Esophagus (tissue), 2 donors: Measurements from ENCODE around the gene SPC24. TPM values are rescaled to one million over a fixed set of nuclear protein-coding genes. Genes with fewer than 3 reads are reported as not detected.
"Not testable (repeated sequence)": the region's sequence is repeated elsewhere in the genome, so short reads cannot be mapped to it uniquely, and the experiment has no call there.

Source experiments
- H3K27ac ChIP-seq, 2 donors: one replicate each; pipeline ENCODE4 v1.5.1; 2013; ENCODE audit warnings: low read depth in 2 of 2, mild to moderate bottlenecking in 2 of 2, inconsistent platforms in 1 of 2, low read length in 1 of 2, moderate library complexity in 1 of 2
- H3K27me3 ChIP-seq, 2 donors: one replicate each; pipeline ENCODE4 v1.6.1; 2013; ENCODE audit warnings: low read length in 2 of 2, control low read depth in 1 of 2, mild to moderate bottlenecking in 1 of 2; ENCODE audit not compliant: insufficient read depth in 2 of 2, control insufficient read depth in 1 of 2
- H3K36me3 ChIP-seq, 2 donors: one replicate each; pipeline ENCODE4 v1.6.1; 2013; ENCODE audit warnings: low read length in 1 of 2; ENCODE audit not compliant: control insufficient read depth in 2 of 2, insufficient read depth in 2 of 2
- H3K4me1 ChIP-seq, 2 donors: one replicate each; pipeline ENCODE4 v1.6.1; 2013; ENCODE audit warnings: low read length in 1 of 2; ENCODE audit not compliant: control insufficient read depth in 2 of 2, insufficient read depth in 2 of 2
- H3K4me3 ChIP-seq, 2 donors: one replicate each; pipeline ENCODE4 v1.5.1; 2013; ENCODE audit warnings: low read length in 2 of 2, mild to moderate bottlenecking in 2 of 2, low read depth in 1 of 2, moderate library complexity in 1 of 2
- H3K9me3 ChIP-seq, 2 donors: one replicate each; pipeline ENCODE4 v1.6.1; 2013; ENCODE audit warnings: mild to moderate bottlenecking in 2 of 2, low read depth in 1 of 2, low read length in 1 of 2, moderate library complexity in 1 of 2; ENCODE audit not compliant: control insufficient read depth in 2 of 2, insufficient read depth in 1 of 2
- WGBS, 2 donors: extraction: QIAGEN DNeasy Blood & Tissue Kit; methylation state at CpG; one replicate each; pipeline ENCODE4 v1.1.7; 2013; 5-methylcytosine and 5-hydroxymethylcytosine counted together
- polyA plus RNA-seq, 2 donors: library from polyadenylated mRNA; stranded (reverse); fragments of 200-250 nt; gene quantifications; one replicate each; pipeline ENCODE4 v1.2.3, GENCODE V29; 2013
- donor health status: healthy with polysubstance abuse.
- donor health status: Bipolar disorder and iron deficiency.

Gene SPC24
- polyA plus RNA-seq, 2 donors = 3.7 to 11.4 TPM

GRCh38 chr19:11102944-11103343, 52.6 kb downstream of the SPC24 start:
- no peaks in the 10 kb centered on the region for H3K9me3 ChIP-seq
- H3K27ac ChIP-seq = peak overlapping the region in 1 of 2 donors; percentile 33

GRCh38 chr19:11101057-11101456, 54.5 kb downstream of the SPC24 start:
- peaks cover 7 to 28% of the 10 kb centered on the region in 2 donors for H3K36me3 ChIP-seq

More at GRCh38 chr19:11102944-11103343, 52.6 kb downstream of the SPC24 start:
- WGBS, 2 donors = 74 to 80% methylated on average over 16 of the region's 16 CpGs
- H3K27me3 ChIP-seq = no peaks in the 10 kb centered on the region
- no peak overlapping the region for H3K4me3 ChIP-seq
- no peaks in the 10 kb centered on the region for H3K4me1 ChIP-seq
- H3K36me3 ChIP-seq = peaks cover 11 to 36% of the 10 kb centered on the region in 2 donors

GRCh38 chr19:11100049-11100448, 55.5 kb downstream of the SPC24 start:
- H3K36me3 ChIP-seq = peaks cover 7 to 24% of the 10 kb centered on the region in 2 donors
- no peak overlapping the region for H3K4me3 ChIP-seq
- 74 to 78% methylated on average over 12 of the region's 12 CpGs for WGBS, 2 donors
- no peaks in the 10 kb centered on the region for H3K27me3 ChIP-seq
- peak overlapping the region in 1 of 2 donors; percentile 16 for H3K27ac ChIP-seq
- H3K9me3 ChIP-seq = no peaks in the 10 kb centered on the region
- peaks cover 0 to 2% of the 10 kb centered on the region in 2 donors for H3K4me1 ChIP-seq

More at GRCh38 chr19:11101057-11101456, 54.5 kb downstream of the SPC24 start:
- H3K27me3 ChIP-seq = no peaks in the 10 kb centered on the region
- peaks cover 0 to 2% of the 10 kb centered on the region in 2 donors for H3K4me1 ChIP-seq
- WGBS, 2 donors = 90 to 92% methylated on average over 5 of the region's 5 CpGs
- H3K27ac ChIP-seq = no peak overlapping the region
- no peaks in the 10 kb centered on the region for H3K9me3 ChIP-seq
- no peak overlapping the region for H3K4me3 ChIP-seq

- Histone ChIP-seq H3K36me3 (peaks cover 7 to 19% of the 10 kb centered on the region in 2 donors), H3K4me3 (no peak overlapping the region), H3K9me3 (no peaks in the 10 kb centered on the region), H3K27me3 (no peaks in the 10 kb centered on the region), H3K27ac (no peak overlapping the region), H3K4me1 (peaks cover 0 to 2% of the 10 kb centered on the region in 2 donors)
- 82 to 84% methylated on average over 3 of the region's 3 CpGs for WGBS, 2 donors
These were observed 56.7 kb downstream of the SPC24 start for GRCh38 chr19:11098861-11099260.

- Histone ChIP-seq H3K9me3 (no peaks in the 10 kb centered on the region), H3K4me3 (no peak overlapping the region), H3K27me3 (no peaks in the 10 kb centered on the region), H3K36me3 (peaks cover 7 to 21% of the 10 kb centered on the region in 2 donors), H3K27ac (peak overlapping the region in 1 of 2 donors; percentile 3), H3K4me1 (peaks cover 0 to 5% of the 10 kb centered on the region in 2 donors)
- 90 to 94% methylated on average over 2 of the region's 2 CpGs for WGBS, 2 donors
These were observed 57.3 kb downstream of the SPC24 start for GRCh38 chr19:11098327-11098726.

- WGBS, 2 donors = 90 to 92% methylated on average over 6 of the region's 6 CpGs
- H3K4me3 ChIP-seq, H3K27me3 ChIP-seq, H3K4me1 ChIP-seq, H3K9me3 ChIP-seq: not testable (repeated sequence)
- Histone ChIP-seq H3K36me3 (peaks cover under 1 to 13% of the 10 kb centered on the region in 2 donors), H3K27ac (peak overlapping the region in 1 of 2 donors; percentile 47)
These were observed 58.2 kb downstream of the SPC24 start for GRCh38 chr19:11097367-11097766.

- Histone ChIP-seq H3K27me3 (no peaks in the 10 kb centered on the region), H3K36me3 (peaks cover 0 to 13% of the 10 kb centered on the region in 2 donors), H3K27ac (peak overlapping the region; percentile 83 to 92), H3K9me3 (no peaks in the 10 kb centered on the region), H3K4me3 (no peak overlapping the region), H3K4me1 (peaks cover 0 to 5% of the 10 kb centered on the region in 2 donors)
- WGBS, 2 donors = 30 to 47% methylated on average over 10 of the region's 10 CpGs
These were observed 59.3 kb downstream of the SPC24 start for GRCh38 chr19:11096210-11096841.

Other genes starting within 250 kb of the SPC24 start
- 10 to 100 TPM; 37.3 to 47.7 TPM for gene YIPF2, start 227.1 kb downstream of the SPC24 start, polyA plus RNA-seq
- 10 to 100 TPM; 14.1 to 16.7 TPM for gene TIMM29, start 227.0 kb downstream of the SPC24 start, polyA plus RNA-seq
- gene SMARCA4, start 194.8 kb downstream of the SPC24 start, polyA plus RNA-seq = 100 to 1,000 TPM in 1 of 2 donors, 10 to 100 TPM in 1; 66.8 to 113 TPM
- 10 to 100 TPM; 51.9 to 66.7 TPM for gene LDLR, start 66.3 kb downstream of the SPC24 start, polyA plus RNA-seq
- gene KANK2, start 41.8 kb upstream of the SPC24 start, polyA plus RNA-seq = 10 to 100 TPM; 33.1 to 53.9 TPM
- gene ANGPTL8, start 83.8 kb upstream of the SPC24 start, polyA plus RNA-seq = under 1 TPM in 1 of 2 donors, not detected in 1; 0.15 TPM
- gene DOCK6, start 106.7 kb upstream of the SPC24 start, polyA plus RNA-seq = 10 to 100 TPM; 25.8 to 53.5 TPM
- gene TSPAN16, start 140.4 kb upstream of the SPC24 start, polyA plus RNA-seq = not detected
- 10 to 100 TPM; 21.7 to 25.7 TPM for gene RAB3D, start 183.9 kb upstream of the SPC24 start, polyA plus RNA-seq
- 10 to 100 TPM; 39.8 to 67.1 TPM for gene TMEM205, start 190.5 kb upstream of the SPC24 start, polyA plus RNA-seq
- gene CCDC159, start 190.7 kb upstream of the SPC24 start, polyA plus RNA-seq = 10 to 100 TPM; 22.5 to 47.6 TPM
- 1 to 10 TPM; 7.3 to 8.6 TPM for gene PLPPR2, start 199.7 kb upstream of the SPC24 start, polyA plus RNA-seq
- gene SWSAP1, start 218.9 kb upstream of the SPC24 start, polyA plus RNA-seq = 1 to 10 TPM; 2.2 to 2.8 TPM
- gene EPOR, start 228.5 kb upstream of the SPC24 start, polyA plus RNA-seq = 1 to 10 TPM; 1.2 to 1.4 TPM